ENCODE results near the gene GFAP. TPM values are rescaled to one million over a fixed set of nuclear protein-coding genes. Genes with fewer than 3 reads are reported as not detected.
A peak's percentile ranks its signal among the peaks of the same experiment; 100 is the strongest.

The GFAP gene
- total RNA-seq, 1 donor from 2014 or later: 8.2 TPM

DNA sequence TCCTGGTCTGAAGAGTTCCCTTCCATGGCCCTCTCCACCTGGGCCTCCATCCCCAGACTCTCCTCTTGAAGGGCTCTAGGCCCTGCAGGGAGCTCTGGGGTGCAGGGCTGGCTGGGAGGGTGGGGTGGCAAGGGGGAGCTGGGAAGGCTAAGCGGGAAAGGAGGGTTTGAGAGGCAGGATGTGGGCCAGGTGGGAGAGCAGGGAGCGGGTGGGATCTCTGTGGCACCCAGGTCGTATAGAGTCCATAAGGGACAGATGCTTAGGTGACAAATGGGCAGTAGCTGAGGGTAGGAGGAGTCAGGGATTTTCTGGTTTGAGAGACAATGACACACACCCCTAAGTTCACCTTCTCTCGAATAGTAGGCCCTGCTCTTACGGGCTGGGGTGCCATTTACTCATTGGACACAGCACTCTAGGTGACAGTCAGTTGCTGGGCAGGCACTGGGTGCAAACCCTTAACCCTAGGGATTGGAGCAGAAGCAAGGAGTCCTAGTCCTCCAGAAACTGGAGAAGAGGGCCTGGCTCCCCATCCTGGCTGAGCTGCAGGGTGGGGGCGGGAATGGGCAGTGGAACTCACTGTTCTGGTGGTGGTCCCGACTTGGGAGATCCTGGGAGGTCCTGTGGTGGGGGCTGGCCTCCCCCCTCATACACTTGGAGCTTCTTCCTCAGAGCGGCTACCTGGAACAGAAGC lies 16.9 kb upstream of the GFAP start:
- no peak for DNase-seq (ENCODE audit: low read depth)

- DNase-seq (ENCODE audit: low read depth): no peak
These were observed 16.1 kb upstream of the GFAP start for GRCh38 chr17:44931376-44931775.

DNA sequence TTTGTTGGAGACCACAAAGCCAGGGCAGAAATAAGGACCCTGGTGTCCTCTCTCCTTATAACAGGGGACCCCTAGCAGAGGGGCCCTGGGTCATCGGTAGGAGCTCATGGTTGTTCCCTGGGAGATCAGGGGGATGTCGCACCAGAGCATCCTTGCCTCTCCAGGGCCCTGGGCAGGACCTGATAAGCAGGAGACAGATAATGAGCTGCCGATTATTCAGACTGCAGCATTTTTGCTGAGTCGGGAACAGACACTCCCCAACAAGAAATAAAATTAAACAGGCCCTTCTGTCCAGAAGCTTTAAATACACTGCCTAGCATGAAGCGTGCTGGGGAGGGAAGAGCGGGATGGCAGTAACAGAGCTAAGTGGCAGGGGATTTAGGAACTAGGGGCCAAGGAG lies 15.4 kb upstream of the GFAP start:
- no peak for DNase-seq (ENCODE audit: low read depth)

- no peak for DNase-seq (ENCODE audit: low read depth)
These were observed 13.8 kb upstream of the GFAP start for GRCh38 chr17:44928950-44929720.

GRCh38 chr17:44928136-44928535 lies 12.8 kb upstream of the GFAP start:
- DNase-seq (ENCODE audit: low read depth): no peak

- no peak for DNase-seq (ENCODE audit: low read depth)
These were observed 12.4 kb upstream of the GFAP start for GRCh38 chr17:44927696-44928095.

DNA sequence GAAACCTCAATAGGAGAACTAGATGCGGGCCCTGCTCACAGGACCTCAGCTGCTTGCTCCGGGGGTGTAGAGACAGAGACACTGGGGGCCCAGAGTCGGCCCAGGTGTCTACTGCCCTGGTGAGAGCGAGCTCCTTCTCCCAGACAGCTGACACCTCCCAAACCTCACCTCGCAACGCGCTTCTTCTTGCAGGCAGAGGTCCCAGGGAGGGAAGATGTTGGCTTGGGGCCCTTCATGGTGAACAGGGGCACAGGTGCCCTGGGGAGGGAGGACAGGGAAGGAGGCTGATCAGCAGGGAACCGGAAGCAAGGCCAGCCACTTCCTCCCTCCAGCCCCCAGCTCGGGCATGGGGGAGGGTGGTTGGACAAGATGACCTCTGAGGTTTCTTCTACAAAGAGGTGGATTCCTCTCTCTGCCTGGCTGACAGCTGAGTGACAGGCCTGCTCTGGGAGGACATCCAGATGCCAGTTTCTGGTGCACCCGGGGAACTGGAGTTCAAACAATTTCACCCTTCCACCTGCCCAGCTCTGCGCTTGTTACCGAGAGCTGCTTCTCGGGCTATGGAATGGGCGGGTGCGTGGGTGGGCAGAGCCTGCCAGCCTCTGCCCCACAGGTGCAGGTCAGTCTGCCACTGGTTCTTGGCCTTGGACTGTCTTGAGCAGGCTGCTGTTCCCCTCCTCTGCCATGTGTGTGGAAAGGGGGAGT lies 11.7 kb upstream of the GFAP start:
- no peak for DNase-seq (ENCODE audit: low read depth)

DNA sequence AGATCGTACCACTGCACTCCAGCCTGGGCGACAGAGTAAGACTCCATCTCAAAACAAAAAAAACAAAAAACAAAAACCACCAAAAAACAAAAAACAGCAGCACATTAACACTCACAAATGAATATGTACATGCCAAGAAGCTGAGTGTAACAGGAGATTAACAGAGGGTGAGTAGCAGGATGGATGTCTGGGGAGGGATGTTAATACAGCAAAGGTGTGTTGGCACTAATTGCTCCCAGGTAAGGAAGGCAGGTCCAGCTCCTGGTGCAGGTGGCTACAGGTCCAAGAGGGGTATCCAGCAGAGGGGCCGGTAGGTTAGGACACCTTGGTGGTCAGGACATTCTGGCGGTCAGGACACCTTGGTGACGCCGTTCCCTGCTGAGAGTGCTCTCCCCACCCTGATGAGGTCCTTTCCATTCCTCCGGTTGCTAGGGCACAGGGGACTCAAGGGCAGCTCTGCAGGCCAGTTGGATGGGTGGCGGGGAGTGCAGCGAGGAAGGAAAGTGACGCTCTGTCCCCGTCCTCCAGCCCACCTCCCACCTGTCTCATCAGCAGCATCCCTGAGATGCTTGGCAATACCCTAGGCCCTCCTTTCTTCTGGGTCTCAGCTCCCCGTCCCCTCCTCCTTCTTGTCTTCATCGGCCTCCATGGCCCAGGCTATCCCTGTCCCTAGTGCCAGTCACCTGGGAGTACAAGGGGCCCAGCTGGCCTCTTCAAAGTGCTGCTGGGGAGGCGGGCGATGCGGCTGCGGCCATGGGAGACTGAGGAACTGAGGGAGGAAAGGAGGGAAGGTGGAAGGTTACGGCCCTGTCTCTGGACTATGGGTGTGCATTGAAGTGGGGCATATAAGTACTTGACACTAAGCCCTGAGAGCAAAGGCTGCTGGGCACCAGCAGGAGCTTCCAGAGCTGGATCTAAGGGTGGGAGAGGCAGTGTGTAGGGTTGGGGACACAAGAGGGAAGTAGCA lies 10.7 kb upstream of the GFAP start:
- no peak for DNase-seq (ENCODE audit: low read depth)

GRCh38 chr17:44924107-44924544 lies 8.8 kb upstream of the GFAP start:
- DNase-seq (ENCODE audit: low read depth): no peak

DNA sequence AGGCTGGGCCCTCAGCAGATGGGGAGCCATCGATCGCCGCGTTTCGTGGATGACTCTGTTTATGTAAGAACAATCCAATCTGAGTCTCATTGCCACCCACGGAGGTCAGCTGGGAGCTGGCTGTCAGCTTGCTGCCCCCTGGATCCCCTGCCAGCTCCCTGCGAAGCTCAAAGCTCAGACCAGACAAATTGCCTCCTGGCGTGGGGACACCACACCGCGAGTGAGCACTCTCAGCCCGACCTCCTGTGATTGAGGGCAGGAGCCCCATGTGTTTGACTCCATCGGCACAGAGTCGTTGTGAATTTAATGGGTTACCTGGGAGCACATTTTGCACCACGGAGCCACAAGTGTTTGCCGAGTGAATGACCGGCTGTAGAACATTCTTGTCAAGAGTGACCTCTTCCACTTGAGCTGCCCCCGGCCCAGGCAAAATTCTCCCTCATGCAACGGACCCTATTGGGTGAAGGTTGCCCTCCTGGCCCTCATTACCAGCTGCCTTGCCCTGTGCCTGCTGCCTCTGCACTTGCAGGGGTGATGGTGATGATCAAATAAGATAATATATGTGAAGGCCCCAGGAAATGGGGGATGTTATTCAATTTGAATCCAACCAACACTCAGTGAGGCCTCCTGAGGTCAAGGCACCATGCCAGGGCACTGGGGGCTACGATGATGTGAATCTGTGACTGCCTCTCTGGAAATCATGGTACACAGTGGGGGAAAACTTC lies 7.6 kb upstream of the GFAP start:
- no peak for DNase-seq (ENCODE audit: low read depth)

DNA sequence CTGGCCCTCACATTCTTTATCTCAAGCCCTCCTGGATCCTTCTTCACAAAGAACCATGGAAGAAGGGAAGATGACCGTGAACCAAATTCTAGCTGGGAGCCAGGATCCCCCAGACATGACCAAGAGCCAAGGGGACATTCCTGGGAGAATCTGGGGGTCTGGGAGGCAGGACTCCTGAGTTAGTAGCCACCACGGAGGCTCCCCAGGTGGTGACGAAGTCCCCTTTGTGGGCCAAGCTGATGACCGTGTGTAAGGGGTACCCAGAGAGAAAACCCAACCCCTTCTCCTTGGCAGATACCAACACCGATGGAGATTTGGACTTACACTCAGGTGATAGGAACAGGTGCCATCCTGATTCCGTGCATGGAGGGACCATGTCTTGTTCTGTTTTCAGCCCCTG lies 6.8 kb upstream of the GFAP start:
- no peak for DNase-seq (ENCODE audit: low read depth)

DNA sequence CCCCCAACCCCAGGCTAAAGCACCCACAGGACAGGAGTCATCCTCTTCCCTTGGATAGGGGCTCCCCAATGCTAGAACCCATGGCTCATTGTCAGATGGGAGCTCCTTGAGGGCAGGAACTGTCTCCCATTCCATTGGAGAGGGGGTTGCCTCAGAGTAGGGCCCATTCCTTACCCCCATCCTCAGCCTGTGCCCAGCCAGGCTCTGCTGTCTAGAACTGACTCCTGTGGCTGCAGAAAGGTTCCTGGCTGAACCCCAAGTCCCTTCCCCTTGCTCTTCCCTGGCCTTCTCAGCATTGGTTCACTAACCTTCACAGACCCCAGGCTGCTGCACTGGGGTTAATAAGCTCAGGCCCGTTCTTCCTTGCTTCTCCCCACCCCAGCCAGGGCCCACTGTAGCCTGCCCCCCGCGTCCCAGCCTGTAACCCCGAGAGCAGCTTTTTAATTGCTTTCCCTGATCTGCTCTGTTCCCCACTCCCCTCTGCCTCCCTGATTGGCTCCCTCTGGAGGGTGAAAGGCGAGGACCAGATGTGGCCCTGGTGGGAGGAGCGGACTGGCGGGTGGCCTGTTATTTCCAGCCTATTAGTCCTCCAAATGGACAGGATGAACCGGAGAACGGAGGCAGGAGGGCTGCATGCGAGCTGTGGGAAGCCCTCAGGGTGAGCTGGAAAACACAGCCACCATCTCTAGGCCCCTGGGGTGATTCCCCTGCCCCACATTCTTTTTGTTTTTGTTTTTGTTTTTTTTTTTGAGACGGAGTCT lies 6.0 kb upstream of the GFAP start:
- DNase-seq (ENCODE audit: low read depth): no peak

- DNase-seq (ENCODE audit: low read depth): no peak
These were observed 5.3 kb upstream of the GFAP start for GRCh38 chr17:44920565-44920940.

- DNase-seq (ENCODE audit: low read depth): peak; percentile 72
These were observed 4.7 kb upstream of the GFAP start for GRCh38 chr17:44919885-44920564.

- DNase-seq (ENCODE audit: low read depth): no peak
These were observed 4.1 kb upstream of the GFAP start for GRCh38 chr17:44919411-44919810.

DNA sequence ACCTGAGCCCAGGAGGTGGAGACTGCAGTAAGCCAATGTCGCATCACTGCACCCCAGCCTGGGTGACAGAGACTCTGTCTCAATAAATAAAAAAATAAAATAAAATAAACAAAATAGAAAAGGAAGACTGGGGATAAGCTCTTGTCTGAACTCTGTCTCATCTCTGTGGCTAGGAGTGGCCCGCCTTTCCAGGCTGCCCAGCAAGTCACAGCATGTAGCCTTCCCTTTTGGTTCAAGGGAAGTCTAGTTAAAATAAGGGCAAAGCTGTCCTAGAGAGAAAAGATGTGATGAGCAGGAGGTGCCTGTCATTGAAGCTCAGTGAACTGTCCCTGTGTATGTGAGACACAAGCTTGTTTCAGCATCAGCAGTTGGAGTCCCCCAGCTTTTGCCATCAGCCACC lies 2.7 kb upstream of the GFAP start:
- no peak for DNase-seq (ENCODE audit: low read depth)

- DNase-seq (ENCODE audit: low read depth): no peak
These were observed 2.2 kb upstream of the GFAP start for GRCh38 chr17:44917456-44917855.

GRCh38 chr17:44916781-44917241 lies 1.5 kb upstream of the GFAP start:
- peak; percentile 67 for DNase-seq (ENCODE audit: low read depth)

All from renal cortical epithelial cell (primary cell).